NCI-H2227 treated with DMSO at 0.1 percent for 48 hours (cell line): ENCODE results near the gene JDP2.

ENCODE experiments used
- DNase-seq: peaks from one replicate; lab custom pipeline; 2025; lab: John Stamatoyannopoulos, UW

Gene JDP2

GRCh38 chr14:75456069-75456996 is 28.5 kb downstream of the JDP2 start:
- no peak for DNase-seq

GRCh38 chr14:75456997-75457335 is 29.1 kb downstream of the JDP2 start:
- no peak for DNase-seq

GRCh38 chr14:75457648-75458165 is 29.9 kb downstream of the JDP2 start:
- no peak for DNase-seq

- no peak for DNase-seq
These were observed 30.5 kb downstream of the JDP2 start for GRCh38 chr14:75458305-75458704.

GRCh38 chr14:75459099-75459741 is 31.4 kb downstream of the JDP2 start:
- DNase-seq: no peak

GRCh38 chr14:75459791-75460190 is 32.0 kb downstream of the JDP2 start:
- DNase-seq: no peak

- DNase-seq: no peak
These were observed 32.6 kb downstream of the JDP2 start for GRCh38 chr14:75460394-75460793.

- no peak for DNase-seq
These were observed 33.5 kb downstream of the JDP2 start for GRCh38 chr14:75461303-75461702.

GRCh38 chr14:75461755-75462349 is 34.0 kb downstream of the JDP2 start:
- DNase-seq: no peak

- DNase-seq: no peak
These were observed 36.8 kb downstream of the JDP2 start for GRCh38 chr14:75464626-75465025.

- DNase-seq: no peak
These were observed 39.9 kb downstream of the JDP2 start for GRCh38 chr14:75467763-75468162.

GRCh38 chr14:75469164-75469563 is 41.3 kb downstream of the JDP2 start:
- DNase-seq: no peak

- DNase-seq: no peak
These were observed 41.9 kb downstream of the JDP2 start for GRCh38 chr14:75469606-75470237.

- no peak for DNase-seq
These were observed 42.5 kb downstream of the JDP2 start for GRCh38 chr14:75470238-75470797.

- no peak for DNase-seq
These were observed 43.2 kb downstream of the JDP2 start for GRCh38 chr14:75471059-75471458.

- peak; percentile 47 for DNase-seq
These were observed 46.3 kb downstream of the JDP2 start for GRCh38 chr14:75474127-75474526.

GRCh38 chr14:75476274-75476995 is 48.6 kb downstream of the JDP2 start:
- DNase-seq: peak; percentile 15

- no peak for DNase-seq
These were observed 50.1 kb downstream of the JDP2 start for GRCh38 chr14:75477881-75478280.

- DNase-seq: peak; percentile 77
These were observed 52.2 kb downstream of the JDP2 start for GRCh38 chr14:75479770-75480600.

GRCh38 chr14:75482366-75482765 is 54.5 kb downstream of the JDP2 start:
- no peak for DNase-seq
